ENCODE results near the gene SLC35F5. TPM values are rescaled to one million over a fixed set of nuclear protein-coding genes. Genes with fewer than 3 reads are reported as not detected.

SLC35F5 gene
- total RNA-seq, 1 experiment from 2014 or later: 14.3 TPM

DNA sequence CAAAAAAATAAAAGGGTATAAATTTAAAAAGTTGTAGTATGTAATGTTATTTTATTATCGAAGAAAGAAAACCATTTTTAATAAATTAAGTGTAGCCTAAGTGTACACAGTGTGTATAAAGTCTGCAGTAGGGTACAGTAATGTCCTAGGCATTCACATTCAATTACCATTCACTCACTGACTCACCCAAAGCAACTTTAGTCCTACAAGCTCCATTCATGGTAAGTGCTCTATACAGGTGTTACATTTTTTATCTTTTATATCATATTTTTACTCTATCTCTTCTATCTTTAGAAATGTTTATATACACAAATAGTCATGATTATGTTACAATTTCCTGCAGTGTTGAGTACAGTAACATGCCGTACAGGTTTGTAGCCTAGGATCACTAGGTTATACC lies 69.9 kb downstream of the SLC35F5 start:
- ChIA-PET RAD21 (ENCODE audit: low non-redundant PET in 1 of 2, low total read pairs in 2 of 2, uncharacterized antibody in 2 of 2, unreplicated experiment in 2 of 2) (no interaction called here), POLR2A (no interaction called here), CTCF (no interaction called here)
- Histone ChIP-seq H3K4me1 (ENCODE audit: control insufficient read depth in 1 of 2, insufficient read depth in 2 of 2, low read length in 2 of 2) (no peaks in the 10 kb centered on the region), H3K9me3 (ENCODE audit: control insufficient read depth in 1 of 2, insufficient read depth in 1 of 2, low read depth in 1 of 2, low read length in 2 of 2) (no peaks in the 10 kb centered on the region), H3K9me2 (ENCODE audit: insufficient read depth) (no peaks in the 10 kb centered on the region), H3K4me3 (replicated peaks in 1 of 2; ENCODE audit: low read depth in 1 of 2, low read length in 2 of 2) (no peak overlapping the region), H3K27ac (ENCODE audit: low read depth, low read length) (no peak overlapping the region), H3K36me3 (ENCODE audit: control insufficient read depth in 1 of 2, insufficient read depth in 2 of 2, low read length in 2 of 2) (no peaks in the 10 kb centered on the region), H4K20me1 (ENCODE audit: insufficient read depth) (no peaks in the 10 kb centered on the region), H3K27me3 (ENCODE audit: insufficient read depth, low read length) (no peaks in the 10 kb centered on the region), H3K4me2 (ENCODE audit: low read length) (no peak overlapping the region), H2AFZ (ENCODE audit: low read depth, low read length, poor library complexity, severe bottlenecking) (no peak overlapping the region), H3K79me2 (ENCODE audit: insufficient read depth, low read length) (no peaks in the 10 kb centered on the region), H3K9ac (ENCODE audit: low read length) (no peak overlapping the region)
- intact Hi-C loops (cut with micrococcal nuclease): no loop called here
- no peak for DNase-seq (ENCODE audit: low read depth, low spot score)
- BruUV-seq (replicated peaks): no TSS peak
- no peak for ATAC-seq
- TF ChIP-seq, protein P1, sequence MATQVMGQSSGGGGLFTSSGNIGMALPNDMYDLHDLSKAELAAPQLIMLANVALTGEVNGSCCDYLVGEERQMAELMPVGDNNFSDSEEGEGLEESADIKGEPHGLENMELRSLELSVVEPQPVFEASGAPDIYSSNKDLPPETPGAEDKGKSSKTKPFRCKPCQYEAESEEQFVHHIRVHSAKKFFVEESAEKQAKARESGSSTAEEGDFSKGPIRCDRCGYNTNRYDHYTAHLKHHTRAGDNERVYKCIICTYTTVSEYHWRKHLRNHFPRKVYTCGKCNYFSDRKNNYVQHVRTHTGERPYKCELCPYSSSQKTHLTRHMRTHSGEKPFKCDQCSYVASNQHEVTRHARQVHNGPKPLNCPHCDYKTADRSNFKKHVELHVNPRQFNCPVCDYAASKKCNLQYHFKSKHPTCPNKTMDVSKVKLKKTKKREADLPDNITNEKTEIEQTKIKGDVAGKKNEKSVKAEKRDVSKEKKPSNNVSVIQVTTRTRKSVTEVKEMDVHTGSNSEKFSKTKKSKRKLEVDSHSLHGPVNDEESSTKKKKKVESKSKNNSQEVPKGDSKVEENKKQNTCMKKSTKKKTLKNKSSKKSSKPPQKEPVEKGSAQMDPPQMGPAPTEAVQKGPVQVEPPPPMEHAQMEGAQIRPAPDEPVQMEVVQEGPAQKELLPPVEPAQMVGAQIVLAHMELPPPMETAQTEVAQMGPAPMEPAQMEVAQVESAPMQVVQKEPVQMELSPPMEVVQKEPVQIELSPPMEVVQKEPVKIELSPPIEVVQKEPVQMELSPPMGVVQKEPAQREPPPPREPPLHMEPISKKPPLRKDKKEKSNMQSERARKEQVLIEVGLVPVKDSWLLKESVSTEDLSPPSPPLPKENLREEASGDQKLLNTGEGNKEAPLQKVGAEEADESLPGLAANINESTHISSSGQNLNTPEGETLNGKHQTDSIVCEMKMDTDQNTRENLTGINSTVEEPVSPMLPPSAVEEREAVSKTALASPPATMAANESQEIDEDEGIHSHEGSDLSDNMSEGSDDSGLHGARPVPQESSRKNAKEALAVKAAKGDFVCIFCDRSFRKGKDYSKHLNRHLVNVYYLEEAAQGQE (IDR thresholded peaks at IDR 0.05; ENCODE audit: low read depth): no peak
- no peak for TF ChIP-seq CEBPB (IDR thresholded peaks at IDR 0.05; ENCODE audit: low read depth)
- no peak for TF ChIP-seq CBX3 (IDR thresholded peaks at IDR 0.05; ENCODE audit: low read depth)
- no peak for TF ChIP-seq EGR1 (IDR thresholded peaks at IDR 0.05; ENCODE audit: low read depth)
- TF ChIP-seq YY1 (IDR thresholded peaks at IDR 0.05; ENCODE audit: extremely low read depth, insufficient replicate concordance, low read depth, low read length): no peak
- TF ChIP-seq ELF1 (IDR thresholded peaks at IDR 0.05; ENCODE audit: borderline replicate concordance, low read depth): no peak
- TF ChIP-seq, protein P2, sequence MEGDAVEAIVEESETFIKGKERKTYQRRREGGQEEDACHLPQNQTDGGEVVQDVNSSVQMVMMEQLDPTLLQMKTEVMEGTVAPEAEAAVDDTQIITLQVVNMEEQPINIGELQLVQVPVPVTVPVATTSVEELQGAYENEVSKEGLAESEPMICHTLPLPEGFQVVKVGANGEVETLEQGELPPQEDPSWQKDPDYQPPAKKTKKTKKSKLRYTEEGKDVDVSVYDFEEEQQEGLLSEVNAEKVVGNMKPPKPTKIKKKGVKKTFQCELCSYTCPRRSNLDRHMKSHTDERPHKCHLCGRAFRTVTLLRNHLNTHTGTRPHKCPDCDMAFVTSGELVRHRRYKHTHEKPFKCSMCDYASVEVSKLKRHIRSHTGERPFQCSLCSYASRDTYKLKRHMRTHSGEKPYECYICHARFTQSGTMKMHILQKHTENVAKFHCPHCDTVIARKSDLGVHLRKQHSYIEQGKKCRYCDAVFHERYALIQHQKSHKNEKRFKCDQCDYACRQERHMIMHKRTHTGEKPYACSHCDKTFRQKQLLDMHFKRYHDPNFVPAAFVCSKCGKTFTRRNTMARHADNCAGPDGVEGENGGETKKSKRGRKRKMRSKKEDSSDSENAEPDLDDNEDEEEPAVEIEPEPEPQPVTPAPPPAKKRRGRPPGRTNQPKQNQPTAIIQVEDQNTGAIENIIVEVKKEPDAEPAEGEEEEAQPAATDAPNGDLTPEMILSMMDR (IDR thresholded peaks at IDR 0.05 in 2 of 3, conservative IDR thresholded peaks at IDR 0.05 in 1 of 3; ENCODE audit: borderline replicate concordance in 1 of 3, insufficient read depth in 1 of 3, low read depth in 2 of 3, low read length in 2 of 3): no peak
- TF ChIP-seq POLR2AphosphoS5 (IDR thresholded peaks at IDR 0.05; ENCODE audit: low read depth, low read length): no peak
- no peak for TF ChIP-seq SRF (IDR thresholded peaks at IDR 0.05; ENCODE audit: low read depth)
- no peak for TF ChIP-seq POLR2A (IDR thresholded peaks at IDR 0.05; ENCODE audit: borderline replicate concordance, extremely low read depth, insufficient read depth, insufficient read length)
- TF ChIP-seq JUND (IDR thresholded peaks at IDR 0.05): no peak
- TF ChIP-seq RAD21 (IDR thresholded peaks at IDR 0.05; ENCODE audit: low read depth): no peak
